ENCODE results near the gene EFR3B.

Gene EFR3B

DNA sequence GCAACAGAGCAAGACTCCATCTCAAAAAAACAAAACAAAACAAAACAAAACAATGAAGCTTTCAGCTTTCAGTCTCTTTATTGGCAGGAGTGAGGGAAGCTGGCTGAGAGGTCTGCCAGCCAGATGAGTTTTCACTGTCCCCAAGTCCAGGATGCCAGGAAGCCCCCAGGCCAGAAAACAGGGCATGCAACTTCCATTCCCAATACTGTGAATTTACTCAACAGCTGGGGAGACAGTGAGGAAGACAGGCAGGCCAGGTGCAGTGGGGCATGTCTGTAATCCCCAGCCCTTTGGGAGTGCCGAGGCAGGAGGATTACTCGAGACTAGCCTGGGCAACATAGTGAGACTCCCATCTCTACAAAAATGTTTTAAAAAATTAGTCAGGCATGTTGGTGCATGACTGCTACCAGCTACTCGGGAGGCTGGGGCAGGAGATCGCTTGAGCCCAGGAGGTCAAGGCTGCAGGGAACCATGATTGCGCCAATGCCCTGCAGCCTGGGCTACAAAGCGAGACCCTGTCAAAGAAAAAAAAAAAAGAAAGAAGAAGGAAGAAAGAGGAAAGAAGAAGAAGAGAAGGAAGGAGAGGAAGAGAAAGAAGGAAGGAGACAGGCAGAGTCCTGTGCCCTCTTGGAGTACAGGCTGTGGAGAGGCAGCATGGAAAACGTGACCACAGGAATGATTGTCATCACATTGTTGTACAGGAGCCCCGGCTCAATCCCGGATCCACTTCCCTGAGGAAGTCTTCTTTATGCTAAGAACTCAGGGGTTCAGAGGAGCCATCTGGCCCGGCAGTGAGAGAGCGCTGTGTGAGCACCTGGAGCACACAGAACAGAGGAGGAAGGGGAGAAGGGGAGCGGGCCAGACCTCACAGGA, 155.7 kb downstream of the EFR3B start:
- no peak for DNase-seq

DNA sequence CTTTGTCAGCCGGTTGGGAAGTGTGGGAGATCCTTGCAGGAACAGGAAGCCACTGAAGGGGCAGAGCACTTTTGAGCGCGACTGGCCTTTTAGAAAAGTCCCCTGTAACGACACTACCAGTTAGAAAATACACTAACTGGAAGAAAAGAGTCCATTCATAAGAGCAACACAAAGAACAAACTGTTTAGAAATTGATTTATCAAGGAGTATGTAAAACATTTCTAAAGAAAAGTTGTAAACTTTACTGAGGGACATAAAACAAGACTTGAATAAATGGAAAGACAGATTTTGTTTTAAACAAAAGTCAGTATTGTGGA, 156.3 kb downstream of the EFR3B start:
- DNase-seq = no peak

DNA sequence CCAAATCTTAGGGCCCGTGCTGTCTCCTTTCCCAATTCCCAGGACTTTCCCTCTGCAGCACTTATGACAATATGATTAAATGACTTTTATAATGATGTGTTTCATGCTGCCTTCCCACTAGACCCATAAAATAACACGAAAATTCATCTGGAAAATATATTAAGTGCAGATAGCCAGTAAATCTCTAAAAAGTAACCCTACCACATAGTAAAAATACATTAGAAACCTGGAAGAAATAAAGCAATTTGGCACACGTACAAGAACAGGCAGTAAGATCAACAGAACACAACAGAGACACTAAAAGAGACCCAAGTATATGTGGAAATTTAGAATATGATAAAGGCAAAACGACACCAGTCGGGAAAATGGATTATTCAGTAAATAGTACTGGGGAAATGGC, 156.7 kb downstream of the EFR3B start:
- DNase-seq = no peak

DNA sequence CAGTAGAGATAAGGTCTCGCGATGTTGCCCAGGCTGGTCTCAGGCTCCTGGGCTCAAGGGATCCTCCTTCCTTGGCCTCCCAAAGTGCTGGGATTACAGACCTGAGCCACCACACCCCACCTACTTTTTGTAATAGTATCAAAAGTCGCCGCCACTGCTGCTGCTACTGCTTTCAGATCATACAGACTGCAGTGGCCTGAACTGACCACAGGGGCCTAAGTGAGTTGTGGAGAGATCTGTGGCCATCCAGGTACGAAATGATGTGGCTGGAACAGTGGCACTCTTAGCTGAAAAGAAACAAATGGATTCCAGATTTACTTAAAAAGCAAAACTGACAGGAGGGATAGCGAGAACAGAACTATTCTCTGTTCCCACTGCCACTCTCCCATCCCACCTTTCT, 159.4 kb downstream of the EFR3B start:
- DNase-seq = no peak

DNA sequence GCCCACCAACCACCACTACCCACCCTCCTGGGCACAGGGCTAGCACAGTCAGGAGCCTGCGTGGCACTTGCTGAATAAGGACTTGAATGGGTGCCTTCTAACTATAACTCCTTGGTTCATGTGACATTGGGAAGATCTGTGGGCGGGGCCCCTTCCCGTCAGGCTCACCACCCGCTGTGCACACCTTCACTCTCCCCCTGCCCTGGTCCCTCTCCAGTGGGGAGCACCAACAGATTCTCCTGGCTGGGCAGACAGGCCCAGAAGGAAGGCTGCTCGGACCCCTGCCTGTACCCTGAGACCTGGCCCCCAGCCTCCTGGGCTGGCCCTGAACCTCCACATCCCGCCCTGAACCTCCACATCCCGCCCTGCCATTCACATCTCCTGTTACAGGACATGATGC, 159.9 kb downstream of the EFR3B start:
- no peak for DNase-seq

DNA sequence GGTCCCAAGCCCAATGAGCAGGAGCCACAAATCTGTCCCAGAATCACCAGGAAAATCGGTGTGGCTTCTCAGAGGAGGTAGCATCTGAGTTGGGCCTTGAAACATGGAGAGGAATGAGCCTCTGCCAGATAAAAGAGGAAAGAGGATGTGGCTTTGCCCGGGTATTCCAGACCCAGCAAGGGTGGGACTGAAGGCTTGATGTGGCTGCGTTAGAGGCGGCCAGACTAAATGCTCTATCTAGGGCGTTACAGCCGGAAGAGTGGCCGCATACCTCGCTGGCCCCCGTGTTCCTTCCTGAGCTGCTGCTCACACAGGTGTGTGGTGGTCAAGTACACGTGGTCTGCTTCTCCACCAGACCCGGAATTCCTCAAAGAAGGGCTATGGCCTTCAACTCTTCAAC, 160.4 kb downstream of the EFR3B start:
- DNase-seq = no peak

DNA sequence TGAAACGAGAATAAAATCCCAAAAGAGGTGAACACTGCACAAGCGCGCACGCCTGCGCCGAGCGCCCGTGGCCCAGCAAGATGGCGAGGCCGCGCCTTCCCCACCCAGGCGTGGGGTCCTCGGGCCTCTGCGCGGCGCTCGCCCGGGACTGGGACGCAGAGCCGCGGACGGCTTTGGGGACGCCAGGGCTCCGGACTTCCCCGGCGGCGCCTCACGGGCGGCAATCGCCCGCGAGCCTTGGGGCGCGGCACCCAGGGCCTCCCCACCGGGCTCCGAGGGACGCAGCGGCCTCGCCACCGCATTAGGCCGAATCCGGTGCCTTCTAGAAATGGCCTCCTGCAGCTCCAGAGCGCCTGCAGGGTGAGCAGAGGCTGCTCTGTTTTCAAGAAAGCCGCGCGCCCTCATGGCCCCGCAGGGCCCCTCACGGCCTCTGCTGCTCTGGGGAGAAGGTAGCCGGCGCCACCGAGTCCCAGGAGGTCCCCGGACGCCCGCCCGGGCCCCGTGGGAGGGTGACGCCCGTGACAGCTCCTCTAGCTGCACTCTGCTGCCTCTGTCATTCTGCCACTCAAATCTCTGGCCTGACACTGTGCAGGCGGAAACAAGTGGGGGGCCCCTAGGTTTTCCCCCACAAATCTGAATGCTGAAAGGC, 162.4 kb downstream of the EFR3B start:
- no peak for DNase-seq

DNA sequence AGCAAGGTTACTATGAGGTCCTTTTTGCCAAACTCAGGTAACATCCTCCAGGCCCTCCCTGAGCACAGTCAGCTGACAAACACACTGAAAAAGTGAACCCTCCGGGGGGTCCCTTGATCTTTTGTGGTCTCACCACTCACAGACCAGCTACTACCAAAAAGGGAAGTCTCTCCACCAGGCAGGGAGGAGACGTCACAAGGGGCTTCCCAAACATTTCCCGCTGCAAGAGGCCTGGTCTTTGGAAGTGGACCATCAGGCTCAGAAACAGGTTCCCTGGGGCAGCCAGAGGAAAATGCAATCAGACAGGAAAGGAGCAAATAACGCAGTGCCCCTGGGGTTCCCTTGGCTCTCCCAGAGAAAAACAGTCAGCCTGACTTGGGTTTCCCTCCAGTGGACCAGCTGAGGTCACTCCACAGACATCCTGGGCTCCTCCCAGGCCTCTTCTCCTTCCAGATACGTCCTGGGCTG, 165.2 kb downstream of the EFR3B start:
- no peak for DNase-seq

All from NCI-H2081 treated with DMSO at 0.1 percent for 48 hours (cell line).